NCI-H146 treated with DMSO at 0.1 percent for 48 hours (cell line): ENCODE results near the gene FN1.

Source experiments
- DNase-seq: peaks from one replicate; lab custom pipeline; 2025; ENCODE audit not compliant: unreplicated experiment; lab: John Stamatoyannopoulos, UW

The FN1 gene

DNA sequence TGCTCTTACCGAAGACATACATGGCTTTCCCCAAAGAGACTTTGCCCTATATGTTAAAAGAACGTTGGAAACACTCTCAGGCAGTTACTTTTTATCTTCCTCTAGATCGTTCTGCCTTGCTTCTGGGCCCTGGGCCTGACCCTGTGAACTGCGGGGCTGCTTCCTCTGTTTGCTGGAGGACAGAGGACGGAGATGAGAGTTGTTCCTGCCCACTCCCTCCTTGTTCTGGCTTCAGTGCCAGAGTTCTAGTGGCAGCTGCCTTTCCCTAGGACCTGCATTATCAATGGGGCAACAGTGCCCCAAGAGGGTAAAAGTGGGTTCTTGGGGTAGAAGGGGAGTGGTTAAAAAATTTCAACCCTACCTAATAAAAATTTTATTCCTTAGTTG, 6.5 kb upstream of the FN1 start:
- no peak for DNase-seq

DNA sequence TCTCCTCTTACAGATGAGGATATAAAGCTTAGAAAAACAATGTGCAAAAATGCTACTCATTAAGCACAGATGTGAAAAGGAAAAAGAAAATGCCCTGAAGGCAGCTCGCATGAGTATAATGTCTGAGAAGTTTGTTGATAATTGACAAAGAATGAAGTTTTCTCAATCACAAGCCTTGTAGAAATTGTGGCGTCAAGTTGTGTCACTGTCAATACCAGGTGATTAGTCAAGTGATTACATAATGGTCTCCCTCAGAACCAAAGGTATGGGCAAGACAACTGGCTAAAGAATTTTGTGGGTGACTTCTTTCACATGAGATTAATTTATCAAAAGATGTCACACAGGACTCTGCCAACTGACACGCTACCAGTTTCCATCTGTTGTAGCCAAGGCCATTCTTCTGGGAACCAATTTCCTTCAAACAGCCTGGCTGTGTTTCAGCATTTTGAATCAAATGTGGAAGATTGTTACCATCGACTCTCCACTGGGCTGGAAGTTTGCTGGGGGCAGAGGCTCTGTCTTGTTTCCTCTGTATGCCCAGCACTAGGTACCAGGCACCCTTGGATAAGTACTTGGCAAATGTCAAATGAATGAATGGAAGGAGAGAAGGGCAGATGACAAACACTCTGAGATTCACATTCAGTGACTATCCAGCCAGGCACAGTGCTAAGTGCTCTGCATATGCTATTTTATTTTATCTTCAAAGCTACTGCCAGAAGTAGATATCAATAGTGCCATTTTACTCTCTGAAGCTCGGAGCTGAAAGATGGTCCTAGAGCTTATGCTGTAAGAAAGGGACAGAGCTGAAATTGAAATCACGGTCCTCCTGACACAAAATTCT, 5.9 kb upstream of the FN1 start:
- DNase-seq: no peak

DNA sequence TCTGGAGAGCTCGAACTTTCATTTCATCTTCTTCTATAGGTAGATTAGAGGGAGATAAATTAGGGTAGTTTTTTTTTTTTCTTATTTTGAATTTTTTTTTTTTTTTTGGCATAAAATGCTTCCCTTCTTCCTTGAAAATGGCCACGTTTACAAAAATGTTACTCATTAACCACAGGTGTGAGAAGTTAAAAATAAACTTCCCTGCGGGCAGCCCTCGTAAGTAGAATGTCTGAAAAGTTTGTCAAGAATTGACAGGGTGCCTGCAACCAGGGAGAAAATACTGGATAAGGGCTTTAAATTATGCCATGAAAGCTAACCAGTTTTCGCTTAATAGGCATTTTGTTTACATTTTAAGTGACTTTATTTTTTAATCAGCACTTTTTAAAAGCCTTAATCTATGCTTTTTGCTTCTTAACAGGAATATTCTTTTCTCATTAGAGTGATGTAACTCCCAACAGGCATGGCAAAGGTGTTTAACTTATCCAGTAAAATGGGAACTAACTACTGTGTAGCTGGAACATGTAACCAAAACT, 4.2 kb upstream of the FN1 start:
- no peak for DNase-seq

DNA sequence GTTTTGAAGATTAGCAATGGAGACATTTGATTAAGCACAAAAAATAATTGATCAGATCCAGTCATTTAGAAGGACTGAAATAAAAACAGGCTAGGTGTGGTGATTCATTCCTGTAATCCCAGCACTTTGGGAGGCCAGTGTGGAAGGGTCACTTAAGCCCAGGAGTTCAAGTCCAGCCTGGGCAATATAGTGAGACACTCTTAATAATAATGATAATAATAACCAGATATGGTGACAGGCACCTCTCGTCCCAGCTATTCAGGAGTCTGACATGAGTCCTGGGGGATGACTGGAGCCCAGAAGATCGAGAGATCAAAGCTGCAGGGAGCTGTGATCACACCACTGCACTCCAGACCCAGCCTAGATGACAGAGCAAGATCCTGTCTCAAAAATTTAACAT, 3.5 kb upstream of the FN1 start:
- DNase-seq: no peak

DNA sequence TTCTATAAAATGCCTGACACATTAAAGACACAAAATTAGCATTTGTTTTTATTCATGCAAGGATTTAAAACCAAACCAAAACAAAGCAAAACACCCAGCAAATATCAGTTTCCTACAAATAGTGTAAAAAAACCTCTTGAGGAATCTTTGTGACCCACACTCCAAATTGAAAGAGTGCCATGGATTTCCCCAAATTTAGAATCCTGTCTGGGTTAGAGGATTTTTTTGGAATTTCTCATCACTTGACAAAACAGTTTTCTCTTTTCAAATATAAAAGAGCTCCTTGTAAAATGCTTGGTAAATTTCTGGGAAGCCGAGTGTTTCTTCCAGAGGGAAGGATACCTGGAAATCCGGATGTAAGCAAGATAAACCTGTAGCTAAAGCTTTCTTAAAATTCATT, 1.7 kb upstream of the FN1 start:
- DNase-seq: no peak

DNA sequence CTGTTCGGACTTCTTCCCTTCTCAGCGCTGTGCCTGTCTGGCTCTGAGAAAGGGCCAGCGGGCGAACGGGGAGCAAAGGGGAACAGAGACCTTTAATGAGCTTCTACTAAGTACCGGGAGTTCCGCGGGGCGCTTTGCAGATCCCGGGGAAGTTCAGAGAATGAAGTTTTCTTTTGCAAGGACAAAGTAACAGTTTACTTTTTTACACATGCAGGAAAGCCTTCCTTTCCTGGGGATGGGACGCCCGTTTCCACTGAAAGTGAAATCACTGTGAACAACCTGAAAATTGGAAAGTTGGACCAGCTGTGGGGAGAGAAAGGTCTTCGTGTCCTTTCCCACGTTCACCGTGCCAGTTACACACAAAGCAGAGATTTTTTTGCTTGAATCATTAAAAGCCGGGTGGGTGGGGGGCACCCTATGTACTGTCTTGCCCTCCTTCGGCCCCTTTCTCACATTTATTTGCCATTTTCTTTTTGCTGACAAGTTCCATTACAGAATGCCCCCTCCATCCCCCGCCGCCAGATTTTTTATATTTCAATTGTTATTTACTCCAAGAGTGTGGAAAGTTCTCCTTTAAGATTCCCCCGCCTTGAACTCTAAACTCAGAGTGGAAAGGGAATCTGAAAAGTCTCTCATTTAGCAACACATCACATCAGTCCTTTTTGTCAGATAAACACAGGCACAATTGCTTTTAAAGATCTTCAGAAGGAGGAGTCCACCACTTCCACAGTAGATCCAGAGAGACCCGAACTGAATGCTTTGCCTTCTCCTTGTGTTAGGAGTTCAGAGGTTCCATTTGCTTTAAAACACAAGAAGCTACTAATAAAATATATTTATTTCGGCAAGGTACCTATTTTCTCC, 1.1 kb upstream of the FN1 start:
- no peak for DNase-seq

DNA sequence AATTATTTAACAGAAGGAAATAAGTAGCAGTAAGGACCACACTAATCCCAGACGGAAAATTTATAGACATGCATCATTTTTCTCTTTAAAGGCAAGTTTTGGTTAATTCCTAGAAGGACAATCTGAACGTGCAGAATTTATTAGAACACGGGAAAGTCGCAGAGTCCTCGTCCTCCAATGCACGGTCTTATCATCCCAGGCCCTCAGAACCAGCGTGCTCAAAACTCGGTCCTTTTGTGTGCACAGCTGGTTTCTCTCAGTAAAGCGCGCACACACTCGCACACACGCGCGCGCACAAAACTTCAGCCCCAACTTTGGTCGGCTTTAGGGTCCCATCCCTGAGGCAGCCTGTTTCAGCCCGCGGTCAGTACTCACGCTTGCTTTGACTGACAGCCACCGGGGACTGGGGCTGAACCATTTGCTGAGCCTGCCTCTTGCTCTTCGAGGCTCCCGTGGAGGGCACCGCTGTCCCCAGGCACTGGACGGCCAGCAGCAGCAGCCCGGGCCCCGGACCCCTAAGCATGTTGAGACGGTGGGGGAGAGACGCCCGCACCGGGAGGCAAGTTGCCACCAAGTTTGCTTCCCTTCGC, 493 bp downstream of the FN1 start:
- DNase-seq: no peak

DNA sequence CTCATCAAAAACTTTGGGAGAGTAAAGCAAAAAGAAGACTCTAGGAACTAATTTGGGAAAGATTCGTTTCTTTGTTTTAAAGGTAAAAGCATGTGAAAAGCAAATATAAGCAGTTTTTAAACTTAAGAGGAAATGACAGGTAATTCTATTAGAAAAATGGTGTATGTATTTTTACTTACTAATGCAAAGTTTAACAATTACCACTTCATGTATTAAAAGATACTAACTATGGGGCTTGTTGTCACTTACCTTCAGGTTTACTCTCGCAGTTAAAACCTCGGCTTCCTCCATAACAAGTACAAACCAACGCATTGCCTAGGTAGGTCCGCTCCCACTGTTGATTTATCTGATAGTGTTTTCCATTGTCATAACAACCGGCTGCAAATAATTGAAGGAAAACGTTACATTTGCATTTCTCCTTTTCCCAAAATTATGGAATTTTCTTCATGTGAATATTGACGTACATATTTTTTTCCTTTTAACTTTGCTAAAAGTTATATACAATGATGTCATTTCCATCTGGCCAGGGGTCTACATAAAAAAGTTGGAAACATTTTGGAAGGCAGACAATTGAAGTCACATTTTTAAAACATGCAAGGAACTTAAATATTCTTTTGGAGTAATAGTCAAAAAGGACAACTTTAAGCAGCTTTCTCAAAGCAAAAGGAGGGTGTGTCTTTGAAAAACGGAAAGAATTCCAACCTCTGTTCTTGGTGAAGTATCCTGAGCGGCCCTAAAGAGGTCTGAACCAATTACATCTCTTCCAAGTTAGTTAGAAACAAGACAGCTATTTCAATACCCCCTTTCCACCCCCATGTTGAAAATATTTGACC, 1.2 kb downstream of the FN1 start:
- DNase-seq: no peak

DNA sequence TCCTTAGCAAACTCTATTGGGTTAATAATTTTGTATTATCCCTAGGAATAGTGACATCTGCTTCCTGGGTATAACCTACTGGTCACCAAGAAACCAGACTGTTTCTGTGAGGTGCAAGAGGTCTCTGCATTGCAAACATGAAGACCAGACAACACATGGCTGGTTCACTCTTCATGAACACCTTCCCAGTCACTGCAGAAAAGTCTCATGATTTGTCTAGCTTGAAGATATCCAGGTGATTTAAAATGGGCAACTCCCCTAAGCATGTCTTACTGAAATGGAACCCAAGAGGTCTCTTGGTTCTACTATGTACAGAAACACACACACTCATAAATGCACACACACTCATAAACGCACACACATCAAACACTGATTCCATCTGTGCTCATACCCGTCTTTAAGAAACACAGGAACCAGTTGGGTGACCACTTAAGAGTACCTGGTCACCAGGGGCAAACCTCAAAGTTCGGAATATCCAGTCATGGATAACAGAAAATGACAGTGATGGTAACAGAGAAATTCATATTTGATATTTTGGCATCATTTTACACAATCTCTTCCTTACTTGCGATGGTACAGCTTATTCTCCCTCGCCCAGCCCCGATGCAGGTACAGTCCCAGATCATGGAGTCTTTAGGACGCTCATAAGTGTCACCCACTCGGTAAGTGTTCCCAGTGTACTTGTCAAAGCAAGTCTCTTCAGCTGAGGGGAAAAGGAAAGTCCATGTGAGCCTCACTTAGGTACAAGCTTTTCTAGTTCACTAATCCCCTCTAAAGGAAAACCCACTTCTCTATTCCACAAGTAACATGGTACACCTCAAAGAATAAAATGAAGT, 2.9 kb downstream of the FN1 start:
- DNase-seq: no peak

DNA sequence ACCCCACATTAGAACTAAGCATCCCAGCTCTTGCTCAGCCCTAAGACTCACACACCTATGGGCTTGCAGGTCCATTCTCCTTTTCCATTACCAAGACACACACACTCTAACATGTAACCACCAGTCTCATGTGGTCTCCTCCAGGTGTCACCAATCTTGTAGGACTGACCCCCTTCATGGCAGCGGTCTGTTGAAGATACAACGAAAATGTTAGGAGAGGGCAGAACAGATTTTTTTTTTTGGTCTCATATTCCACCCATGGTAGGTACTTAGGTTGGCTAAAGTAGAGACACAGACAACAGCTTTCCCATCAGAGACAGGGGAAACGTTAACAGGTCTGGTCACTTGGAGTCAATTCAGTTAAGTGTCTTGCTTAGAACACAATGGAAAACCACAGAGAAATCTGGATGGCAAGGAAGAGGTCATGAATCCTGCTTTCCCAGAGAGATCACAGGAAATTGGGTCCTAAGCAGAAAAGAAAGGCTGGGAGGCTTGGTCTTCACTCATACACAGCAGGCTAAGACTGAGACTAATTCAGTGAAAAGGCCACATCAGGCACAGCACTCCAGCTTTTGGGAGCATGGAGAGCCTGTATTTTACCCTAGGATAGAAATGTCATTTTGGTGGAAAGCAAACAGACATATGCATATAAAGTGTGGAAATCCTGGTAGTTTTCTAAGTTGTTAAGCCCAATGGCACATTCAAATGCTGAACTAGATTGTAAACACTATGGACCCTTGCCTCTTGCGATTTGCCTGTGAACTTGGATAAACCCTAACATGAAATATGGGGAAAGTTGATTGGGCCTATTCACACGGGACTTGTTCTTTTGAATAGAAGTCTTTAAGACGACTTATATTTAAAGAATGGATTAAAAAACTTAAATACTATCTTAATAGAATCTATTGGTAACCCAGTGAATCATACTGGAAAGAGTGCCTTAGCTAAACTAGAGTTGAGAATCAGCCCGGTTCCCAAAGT, 3.8 kb downstream of the FN1 start:
- DNase-seq: no peak

DNA sequence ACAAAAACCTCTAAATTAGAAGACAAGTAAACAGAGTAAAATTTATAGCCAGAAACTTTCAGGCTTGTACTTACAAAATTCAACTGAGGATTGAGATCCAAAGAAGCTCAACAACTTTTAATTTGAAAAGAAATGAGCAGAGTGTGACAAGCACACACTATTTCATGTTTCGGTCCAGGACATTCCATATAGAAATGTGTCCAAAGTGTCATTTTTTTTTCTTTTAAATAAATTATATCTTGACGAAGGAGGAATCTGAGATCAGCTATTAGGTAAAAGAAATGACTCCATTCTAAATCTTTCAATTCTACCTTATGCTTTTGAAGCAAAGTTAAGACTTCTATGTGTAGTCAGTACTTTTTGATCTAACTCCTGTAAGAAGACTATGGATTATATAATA, 4.6 kb downstream of the FN1 start:
- DNase-seq: no peak

DNA sequence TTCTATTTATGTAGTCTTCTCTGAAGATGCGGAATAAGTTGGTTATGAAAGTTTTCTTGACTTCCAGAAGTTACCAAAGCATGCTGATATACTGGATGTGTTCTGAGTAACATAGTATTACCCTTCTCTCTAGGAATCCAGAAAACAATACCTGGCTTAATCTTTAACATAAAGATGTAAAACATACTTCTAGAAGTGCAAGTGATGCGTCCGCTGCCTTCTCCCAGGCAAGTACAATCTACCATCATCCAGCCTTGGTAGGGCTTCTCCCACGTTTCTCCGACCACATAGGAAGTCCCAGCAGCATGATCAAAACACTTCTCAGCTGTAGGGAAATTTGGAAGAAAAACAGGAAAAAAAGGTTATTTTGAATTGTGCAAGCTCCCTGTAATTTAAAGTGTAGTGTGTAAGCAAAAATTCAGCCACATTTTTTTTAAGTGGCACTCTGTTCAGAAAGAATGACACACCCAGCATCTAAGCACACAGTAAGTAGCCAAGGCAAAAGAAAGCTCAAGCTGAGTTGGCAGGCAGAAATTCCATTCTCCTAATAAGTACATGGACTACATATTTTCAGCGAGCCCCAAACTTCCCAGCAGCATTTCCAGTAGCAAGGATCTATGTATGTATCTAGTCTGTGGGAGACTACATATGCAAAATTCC, 5.2 kb downstream of the FN1 start:
- DNase-seq: no peak

DNA sequence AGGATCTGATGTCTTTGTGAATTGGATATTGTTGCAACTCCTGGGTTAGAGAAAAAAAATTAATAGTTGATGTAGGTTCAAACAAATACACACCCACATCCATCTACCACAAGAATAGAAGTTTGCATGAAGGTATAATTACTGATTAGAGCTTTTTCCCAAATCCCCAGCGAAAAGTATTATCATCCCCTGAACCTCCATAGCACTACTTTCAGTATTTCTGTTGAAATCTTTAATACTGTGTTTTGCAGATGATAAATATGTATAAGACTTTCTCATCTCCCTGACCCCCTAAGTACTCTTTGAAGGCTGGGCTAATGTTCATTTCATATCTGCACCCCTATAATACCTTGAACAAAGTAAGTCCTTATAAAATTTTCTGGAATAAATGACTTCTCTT, 6.4 kb downstream of the FN1 start:
- DNase-seq: no peak

DNA sequence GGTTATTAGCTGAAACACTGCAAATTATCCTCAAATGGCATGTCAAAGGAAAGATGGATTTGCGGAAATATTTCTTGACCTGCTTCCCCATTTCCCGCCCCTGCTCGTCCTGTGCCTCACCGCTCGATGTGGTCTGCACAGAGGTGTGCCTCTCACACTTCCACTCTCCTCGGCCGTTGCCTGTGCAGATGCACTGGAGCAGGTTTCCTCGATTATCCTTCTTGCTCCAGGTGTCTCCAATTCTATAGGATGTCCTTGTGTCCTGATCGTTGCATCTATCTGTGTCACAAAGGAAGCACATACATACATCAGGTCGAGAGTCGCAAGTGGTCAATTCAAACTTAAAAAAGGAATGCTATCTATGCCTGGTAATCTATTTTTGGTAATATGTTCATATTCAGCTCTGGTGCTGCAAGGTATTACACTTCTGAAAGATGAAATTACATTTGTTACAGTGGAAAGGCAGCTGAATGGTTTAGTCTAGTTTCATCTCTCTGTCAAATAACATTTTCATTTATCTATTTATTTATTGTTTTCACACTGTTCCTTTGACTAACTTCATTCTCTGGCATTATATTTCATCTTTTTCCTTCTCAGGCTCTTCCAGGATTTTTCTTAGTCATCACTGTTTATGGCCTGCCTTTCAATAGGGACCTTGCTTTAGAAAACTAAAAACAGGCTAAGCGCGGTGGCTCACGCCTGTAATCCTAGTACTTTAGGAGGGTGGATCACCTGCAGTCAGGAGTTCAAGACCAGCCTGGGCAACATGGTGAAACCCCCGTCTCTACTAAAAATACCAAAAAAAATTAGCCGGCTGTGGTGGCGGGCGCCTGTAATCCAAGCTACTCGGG, 7.6 kb downstream of the FN1 start:
- DNase-seq: no peak

DNA sequence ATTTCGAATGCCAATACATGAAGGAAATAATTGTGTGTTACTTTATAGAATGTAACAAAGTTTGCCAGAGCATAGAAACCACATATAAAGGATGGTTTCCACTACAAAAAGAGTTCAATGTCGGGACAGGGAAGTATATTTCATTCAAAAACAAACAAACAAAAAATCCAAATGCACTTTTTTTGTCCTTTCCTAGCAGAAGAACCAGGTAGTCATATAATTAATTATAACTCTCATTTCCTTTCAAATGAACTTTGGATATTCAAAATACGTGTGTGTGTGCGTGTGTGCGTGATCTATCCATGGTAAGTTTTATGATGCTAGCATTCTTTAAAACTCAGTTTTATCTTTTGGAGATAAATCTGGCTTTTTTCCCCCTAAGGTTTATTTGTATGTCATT, 8.3 kb downstream of the FN1 start:
- no peak for DNase-seq

DNA sequence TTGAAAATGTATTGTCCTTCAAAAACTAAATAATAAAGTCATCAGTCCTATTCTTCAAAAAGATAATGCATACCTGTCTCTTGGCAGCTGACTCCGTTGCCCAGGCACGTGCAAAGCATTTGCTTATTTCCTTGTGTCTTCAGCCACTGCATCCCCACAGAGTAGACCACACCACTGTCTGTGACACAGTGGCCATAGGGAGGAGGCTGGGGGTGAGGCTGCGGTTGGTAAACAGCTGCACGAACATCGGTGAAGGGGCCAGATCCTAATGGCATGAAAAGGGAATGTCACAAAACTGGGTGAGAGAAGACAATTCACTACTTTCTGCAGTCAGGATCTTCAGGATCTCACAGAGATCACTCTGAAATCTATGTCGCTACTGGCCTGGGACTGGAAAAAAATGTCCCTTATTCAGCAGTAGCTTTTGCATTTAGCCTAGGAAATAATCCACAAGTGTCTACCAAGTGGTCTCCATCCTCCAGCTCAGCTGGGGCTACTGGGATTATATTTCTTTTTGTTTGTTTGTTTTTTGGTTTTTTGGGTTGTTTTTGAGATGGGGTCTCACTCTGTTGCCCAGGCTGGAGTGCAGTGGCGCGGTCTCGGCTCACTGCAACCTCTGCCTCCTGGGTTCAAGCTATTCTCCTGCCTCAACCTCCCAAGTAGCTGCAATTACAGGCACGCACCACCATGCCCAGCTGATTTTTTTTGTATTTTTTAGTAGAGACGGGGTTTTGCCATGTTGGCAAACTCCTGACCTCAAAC, 10.7 kb downstream of the FN1 start:
- no peak for DNase-seq
